ENCODE results near the gene SPOUT1. TPM values are rescaled to one million over a fixed set of nuclear protein-coding genes. Genes with fewer than 3 reads are reported as not detected.

The SPOUT1 gene
- total and polyA plus RNA-seq, 10 of the 15 experiments (the other 5 are each of a cell fraction or from before 2014, with no cell fraction given) = 5.7 to 95.0 (median 40.6) TPM

DNA sequence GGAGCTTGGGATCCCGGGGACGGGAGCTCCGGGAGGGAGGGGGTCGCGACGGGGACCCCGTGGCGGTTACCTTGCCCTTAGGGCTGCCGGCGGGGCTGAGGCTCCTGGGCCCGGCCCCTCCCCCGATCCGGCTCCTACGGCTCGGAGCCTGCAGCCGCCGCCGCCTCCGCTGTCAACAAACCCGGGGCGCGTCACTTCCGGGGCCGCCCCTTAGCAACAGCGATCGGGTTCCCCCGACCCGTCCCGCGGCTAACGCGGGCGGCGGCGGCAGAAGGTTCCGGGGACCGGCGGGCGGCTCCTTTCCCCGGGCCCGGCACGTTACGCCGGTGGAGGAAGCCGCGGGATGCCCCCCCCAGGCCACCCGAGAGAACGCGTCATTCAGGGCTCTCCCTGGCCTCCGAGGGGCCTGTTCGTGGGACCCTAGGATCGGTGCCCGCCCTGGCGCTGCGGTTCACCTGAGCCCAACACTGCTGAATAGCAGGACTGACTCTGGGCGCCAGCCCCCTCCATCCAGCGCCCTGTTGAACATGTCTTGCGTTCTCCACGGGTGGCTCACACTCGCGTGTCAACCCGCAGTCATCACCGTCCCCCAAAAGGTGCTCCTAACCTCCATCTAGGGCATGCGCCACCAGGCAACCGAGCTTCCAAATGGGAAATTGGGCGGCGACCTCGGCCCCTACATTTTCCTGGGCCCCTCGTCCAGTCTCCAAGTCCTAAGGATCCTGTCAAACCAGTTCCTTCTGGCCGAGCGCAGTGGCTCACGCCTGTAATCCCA, 57.7 kb downstream of the SPOUT1 start, which contains the start of gene ZER1 (continued):
- peak; percentile 70; the same call in 1 of the 2 replicates for TF ChIP-seq TCF3 (IDR thresholded peaks at IDR 0.05; ENCODE audit: borderline replicate concordance, insufficient read depth, low read depth, low read length)
- TF ChIP-seq, protein P1, sequence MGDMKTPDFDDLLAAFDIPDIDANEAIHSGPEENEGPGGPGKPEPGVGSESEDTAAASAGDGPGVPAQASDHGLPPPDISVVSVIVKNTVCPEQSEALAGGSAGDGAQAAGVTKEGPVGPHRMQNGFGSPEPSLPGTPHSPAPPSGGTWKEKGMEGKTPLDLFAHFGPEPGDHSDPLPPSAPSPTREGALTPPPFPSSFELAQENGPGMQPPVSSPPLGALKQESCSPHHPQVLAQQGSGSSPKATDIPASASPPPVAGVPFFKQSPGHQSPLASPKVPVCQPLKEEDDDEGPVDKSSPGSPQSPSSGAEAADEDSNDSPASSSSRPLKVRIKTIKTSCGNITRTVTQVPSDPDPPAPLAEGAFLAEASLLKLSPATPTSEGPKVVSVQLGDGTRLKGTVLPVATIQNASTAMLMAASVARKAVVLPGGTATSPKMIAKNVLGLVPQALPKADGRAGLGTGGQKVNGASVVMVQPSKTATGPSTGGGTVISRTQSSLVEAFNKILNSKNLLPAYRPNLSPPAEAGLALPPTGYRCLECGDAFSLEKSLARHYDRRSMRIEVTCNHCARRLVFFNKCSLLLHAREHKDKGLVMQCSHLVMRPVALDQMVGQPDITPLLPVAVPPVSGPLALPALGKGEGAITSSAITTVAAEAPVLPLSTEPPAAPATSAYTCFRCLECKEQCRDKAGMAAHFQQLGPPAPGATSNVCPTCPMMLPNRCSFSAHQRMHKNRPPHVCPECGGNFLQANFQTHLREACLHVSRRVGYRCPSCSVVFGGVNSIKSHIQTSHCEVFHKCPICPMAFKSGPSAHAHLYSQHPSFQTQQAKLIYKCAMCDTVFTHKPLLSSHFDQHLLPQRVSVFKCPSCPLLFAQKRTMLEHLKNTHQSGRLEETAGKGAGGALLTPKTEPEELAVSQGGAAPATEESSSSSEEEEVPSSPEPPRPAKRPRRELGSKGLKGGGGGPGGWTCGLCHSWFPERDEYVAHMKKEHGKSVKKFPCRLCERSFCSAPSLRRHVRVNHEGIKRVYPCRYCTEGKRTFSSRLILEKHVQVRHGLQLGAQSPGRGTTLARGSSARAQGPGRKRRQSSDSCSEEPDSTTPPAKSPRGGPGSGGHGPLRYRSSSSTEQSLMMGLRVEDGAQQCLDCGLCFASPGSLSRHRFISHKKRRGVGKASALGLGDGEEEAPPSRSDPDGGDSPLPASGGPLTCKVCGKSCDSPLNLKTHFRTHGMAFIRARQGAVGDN (IDR thresholded peaks at IDR 0.05) = peak; percentile 70
- TF ChIP-seq MXI1 (IDR thresholded peaks at IDR 0.05; ENCODE audit: low read depth, low read length) = no peak; the same call in 1 of the 2 replicates
- peak; percentile 24; the same call in 1 of the 2 replicates for TF ChIP-seq SMC3 (IDR thresholded peaks at IDR 0.05; ENCODE audit: borderline replicate concordance, low read length)
- peak; percentile 100 for TF ChIP-seq LARP7 (IDR thresholded peaks at IDR 0.05)
- TF ChIP-seq SREBF2 (IDR thresholded peaks at IDR 0.05; ENCODE audit: low read length) = peak; percentile 41; the same call in 1 of the 2 replicates
- TF ChIP-seq HCFC1 (IDR thresholded peaks at IDR 0.05; ENCODE audit: low read length) = peak; percentile 81
- TF ChIP-seq RCOR1 (conservative IDR thresholded peaks at IDR 0.05; ENCODE audit: low read depth, low read length) = 0 out of 2 replicates have a peak, but pooled peaks have one; percentile 33
- peak; percentile 77 for TF ChIP-seq ZSCAN29 (IDR thresholded peaks at IDR 0.05)
- no peak; the same call in 1 of the 2 replicates for TF ChIP-seq SMAD5 (IDR thresholded peaks at IDR 0.05; ENCODE audit: low read depth)
- TF ChIP-seq ESRRA (IDR thresholded peaks at IDR 0.05; ENCODE audit: low read length) = 0 out of 2 replicates have a peak, but pooled peaks have one; percentile 42
- TF ChIP-seq RB1 (IDR thresholded peaks at IDR 0.05; ENCODE audit: borderline replicate concordance) = peak; percentile 60; the same call in 1 of the 2 replicates
- TF ChIP-seq DPF2 (IDR thresholded peaks at IDR 0.05) = peak; percentile 91
- TF ChIP-seq GATAD2B (conservative IDR thresholded peaks at IDR 0.05; ENCODE audit: low read depth) = peak; percentile 95
- TF ChIP-seq TCF12 (IDR thresholded peaks at IDR 0.05; ENCODE audit: low read depth, low read length) = peak; percentile 76; the same call in 1 of the 2 replicates
- peak; percentile 75 for TF ChIP-seq ELK1 (IDR thresholded peaks at IDR 0.05; ENCODE audit: low read depth, low read length)
- TF ChIP-seq SIN3A (IDR thresholded peaks at IDR 0.05; ENCODE audit: low read depth, low read length) = peak; percentile 88
- no peak for TF ChIP-seq WRNIP1 (IDR thresholded peaks at IDR 0.05; ENCODE audit: borderline replicate concordance, low read depth, low read length)
- TF ChIP-seq PAX5 (IDR thresholded peaks at IDR 0.05; ENCODE audit: borderline replicate concordance, low read depth, low read length) = 0 out of 2 replicates have a peak, but pooled peaks have one; percentile 5
- TF ChIP-seq BACH1 (IDR thresholded peaks at IDR 0.05; ENCODE audit: borderline replicate concordance) = peak; percentile 91
- TF ChIP-seq, protein P2, sequence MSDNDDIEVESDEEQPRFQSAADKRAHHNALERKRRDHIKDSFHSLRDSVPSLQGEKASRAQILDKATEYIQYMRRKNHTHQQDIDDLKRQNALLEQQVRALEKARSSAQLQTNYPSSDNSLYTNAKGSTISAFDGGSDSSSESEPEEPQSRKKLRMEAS (IDR thresholded peaks at IDR 0.05; ENCODE audit: low read depth, low read length) = peak; percentile 71; the same call in 1 of the 2 replicates
- peak; percentile 67; the same call in 1 of the 2 replicates for TF ChIP-seq CBX5 (IDR thresholded peaks at IDR 0.05; ENCODE audit: low read depth)
- TF ChIP-seq SIX5 (IDR thresholded peaks at IDR 0.05; ENCODE audit: low read depth, low read length, severe bottlenecking) = peak; percentile 66
- TF ChIP-seq RAD51 (IDR thresholded peaks at IDR 0.05) = no peak
- TF ChIP-seq, protein P3, sequence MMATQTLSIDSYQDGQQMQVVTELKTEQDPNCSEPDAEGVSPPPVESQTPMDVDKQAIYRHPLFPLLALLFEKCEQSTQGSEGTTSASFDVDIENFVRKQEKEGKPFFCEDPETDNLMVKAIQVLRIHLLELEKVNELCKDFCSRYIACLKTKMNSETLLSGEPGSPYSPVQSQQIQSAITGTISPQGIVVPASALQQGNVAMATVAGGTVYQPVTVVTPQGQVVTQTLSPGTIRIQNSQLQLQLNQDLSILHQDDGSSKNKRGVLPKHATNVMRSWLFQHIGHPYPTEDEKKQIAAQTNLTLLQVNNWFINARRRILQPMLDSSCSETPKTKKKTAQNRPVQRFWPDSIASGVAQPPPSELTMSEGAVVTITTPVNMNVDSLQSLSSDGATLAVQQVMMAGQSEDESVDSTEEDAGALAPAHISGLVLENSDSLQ (IDR thresholded peaks at IDR 0.05) = peak; percentile 46; the same call in 1 of the 2 replicates

All from GM12878 (cell line).